22Rv1 (cell line): ENCODE data around the gene CYP2W1.

Source experiments
- ZFX ChIP-seq: fragments of 450-650 bp; IDR thresholded peaks from 2 replicates; pipeline ENCODE4 v1.6.1; 2017; ENCODE audit warnings: antibody characterized with exemption, borderline replicate concordance
- TF ChIP-seq, protein P1 (sequence below): fragments of 450-650 bp; IDR thresholded peaks from 2 replicates; pipeline ENCODE4 v1.5.1; 2017; ENCODE audit warnings: mild to moderate bottlenecking

GRCh38 chr7:1017586-1018333 is 34.8 kb downstream of the CYP2W1 start:
- TF ChIP-seq, protein P1, sequence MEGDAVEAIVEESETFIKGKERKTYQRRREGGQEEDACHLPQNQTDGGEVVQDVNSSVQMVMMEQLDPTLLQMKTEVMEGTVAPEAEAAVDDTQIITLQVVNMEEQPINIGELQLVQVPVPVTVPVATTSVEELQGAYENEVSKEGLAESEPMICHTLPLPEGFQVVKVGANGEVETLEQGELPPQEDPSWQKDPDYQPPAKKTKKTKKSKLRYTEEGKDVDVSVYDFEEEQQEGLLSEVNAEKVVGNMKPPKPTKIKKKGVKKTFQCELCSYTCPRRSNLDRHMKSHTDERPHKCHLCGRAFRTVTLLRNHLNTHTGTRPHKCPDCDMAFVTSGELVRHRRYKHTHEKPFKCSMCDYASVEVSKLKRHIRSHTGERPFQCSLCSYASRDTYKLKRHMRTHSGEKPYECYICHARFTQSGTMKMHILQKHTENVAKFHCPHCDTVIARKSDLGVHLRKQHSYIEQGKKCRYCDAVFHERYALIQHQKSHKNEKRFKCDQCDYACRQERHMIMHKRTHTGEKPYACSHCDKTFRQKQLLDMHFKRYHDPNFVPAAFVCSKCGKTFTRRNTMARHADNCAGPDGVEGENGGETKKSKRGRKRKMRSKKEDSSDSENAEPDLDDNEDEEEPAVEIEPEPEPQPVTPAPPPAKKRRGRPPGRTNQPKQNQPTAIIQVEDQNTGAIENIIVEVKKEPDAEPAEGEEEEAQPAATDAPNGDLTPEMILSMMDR = no peak
- TF ChIP-seq ZFX = no peak
